HG03097 (cell line): ENCODE data around the gene DUSP15.

Experiments used
- ATAC-seq: cut with Tn5 transposase; IDR thresholded peaks from one replicate; pipeline ENCODE4 v1.9.1; 2021; ENCODE audit not compliant: unreplicated experiment, low FRiP score

Gene DUSP15

DNA sequence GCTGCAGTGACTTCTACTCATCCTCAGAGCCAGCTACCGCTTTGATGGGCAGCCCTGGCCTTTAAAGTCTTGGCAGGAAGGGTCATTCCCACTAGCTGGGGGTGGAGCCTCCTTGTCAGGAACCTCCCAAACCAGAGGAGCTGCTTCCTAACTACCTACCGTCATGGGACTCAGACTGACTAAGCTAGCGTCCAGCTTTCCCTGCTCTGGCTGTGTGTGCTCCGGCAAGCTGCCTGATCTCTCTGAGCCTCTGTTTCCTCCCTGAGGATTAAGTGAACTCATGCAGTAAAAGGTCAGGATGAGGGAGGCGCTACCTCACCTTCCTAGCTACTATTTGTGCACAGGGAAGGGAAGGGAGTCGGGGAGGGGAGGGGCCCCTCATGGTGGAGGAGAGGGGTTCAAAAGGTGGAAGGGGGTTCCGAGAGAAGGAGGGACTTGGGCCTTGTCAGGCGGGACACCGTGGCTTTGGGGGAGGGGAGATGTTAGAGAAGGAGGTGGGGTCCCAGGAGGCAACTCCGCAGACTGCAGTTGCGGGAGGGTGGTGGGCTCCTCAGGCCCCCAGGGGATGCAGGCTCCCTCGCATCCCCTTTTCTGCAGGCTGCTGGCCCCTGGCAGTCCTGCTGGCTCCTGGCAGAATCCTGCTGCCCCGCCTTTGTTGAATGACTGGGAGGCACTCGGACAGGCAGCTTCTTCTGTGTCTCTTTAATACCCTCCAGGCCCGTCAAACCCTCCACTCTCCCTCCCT is 9.8 kb downstream of the DUSP15 start:
- no peak for ATAC-seq

GRCh38 chr20:31859998-31860380 is 10.3 kb downstream of the DUSP15 start:
- no peak for ATAC-seq

GRCh38 chr20:31859266-31859997 is 10.9 kb downstream of the DUSP15 start:
- ATAC-seq, result no peak

GRCh38 chr20:31858760-31859083 is 11.6 kb downstream of the DUSP15 start:
- no peak for ATAC-seq

- ATAC-seq, result no peak
These were observed 12.2 kb downstream of the DUSP15 start for GRCh38 chr20:31857861-31858759.

- no peak for ATAC-seq
These were observed 13.8 kb downstream of the DUSP15 start for GRCh38 chr20:31856516-31856915.

- ATAC-seq, result no peak
These were observed 16.8 kb downstream of the DUSP15 start for GRCh38 chr20:31853481-31853880.

DNA sequence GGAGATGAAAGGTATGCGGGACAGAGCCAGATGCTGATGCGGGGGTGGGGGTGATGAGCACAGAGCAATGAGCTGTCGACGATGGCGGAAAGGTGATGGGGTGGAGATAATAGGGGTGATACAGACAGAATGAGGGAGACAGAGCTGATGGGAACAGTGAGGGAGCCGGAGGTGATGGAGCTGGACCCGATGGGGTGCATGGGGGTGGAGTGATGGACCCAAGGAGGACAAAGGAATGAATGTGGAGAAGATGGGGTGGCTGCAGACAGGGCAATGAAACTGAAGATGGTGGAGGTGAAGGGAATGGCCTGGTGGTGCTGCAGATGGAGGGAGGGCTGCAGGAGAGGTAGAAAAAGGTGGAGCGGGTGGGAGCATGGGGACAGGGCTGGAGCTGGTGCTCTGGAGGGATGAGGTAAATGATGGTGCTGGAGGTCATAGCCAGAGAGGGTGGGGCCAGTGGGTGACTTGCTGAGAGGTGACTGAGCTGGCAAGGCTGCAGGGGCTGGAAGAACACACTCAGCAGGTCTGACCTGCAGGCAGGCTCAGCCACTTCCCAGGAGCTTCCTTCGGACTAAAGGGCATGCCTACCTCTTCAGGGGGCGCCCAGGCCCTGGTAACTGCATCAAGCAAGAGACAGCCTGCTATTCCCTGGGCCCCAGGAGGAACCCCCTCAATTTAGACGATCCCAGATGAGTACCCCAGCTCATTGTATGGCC is 18.9 kb downstream of the DUSP15 start:
- ATAC-seq, result no peak

DNA sequence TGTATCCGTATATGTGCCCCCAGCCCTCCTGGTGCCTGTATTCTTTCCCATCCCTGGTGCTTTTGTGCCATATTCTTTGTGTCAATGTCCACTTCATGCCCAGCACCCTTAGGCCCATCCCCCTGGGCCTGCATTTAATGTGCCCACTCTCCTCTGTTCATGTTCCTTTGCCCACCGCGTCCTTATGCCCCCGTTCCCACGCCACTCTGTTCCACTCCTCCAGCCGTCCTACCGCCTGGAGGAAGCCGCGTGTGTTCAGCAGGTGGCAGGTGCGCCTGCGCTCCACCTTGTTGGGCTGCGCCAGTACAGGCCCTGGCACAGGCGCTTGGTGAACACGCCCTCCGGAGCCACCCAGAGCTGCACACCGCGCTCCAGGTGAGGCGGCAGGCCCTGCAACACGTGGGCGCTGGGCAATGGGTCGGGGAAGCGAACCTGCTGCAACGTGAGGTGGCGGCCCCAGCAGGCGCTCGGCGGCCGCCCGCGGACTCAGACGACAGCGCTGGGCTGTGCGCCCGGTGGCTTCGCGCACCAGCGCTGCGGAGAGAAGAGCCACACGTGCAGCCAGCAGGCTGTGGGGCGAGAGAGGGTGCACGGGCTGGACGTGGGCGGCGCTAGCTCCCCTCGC is 20.9 kb downstream of the DUSP15 start:
- ATAC-seq, result no peak

DNA sequence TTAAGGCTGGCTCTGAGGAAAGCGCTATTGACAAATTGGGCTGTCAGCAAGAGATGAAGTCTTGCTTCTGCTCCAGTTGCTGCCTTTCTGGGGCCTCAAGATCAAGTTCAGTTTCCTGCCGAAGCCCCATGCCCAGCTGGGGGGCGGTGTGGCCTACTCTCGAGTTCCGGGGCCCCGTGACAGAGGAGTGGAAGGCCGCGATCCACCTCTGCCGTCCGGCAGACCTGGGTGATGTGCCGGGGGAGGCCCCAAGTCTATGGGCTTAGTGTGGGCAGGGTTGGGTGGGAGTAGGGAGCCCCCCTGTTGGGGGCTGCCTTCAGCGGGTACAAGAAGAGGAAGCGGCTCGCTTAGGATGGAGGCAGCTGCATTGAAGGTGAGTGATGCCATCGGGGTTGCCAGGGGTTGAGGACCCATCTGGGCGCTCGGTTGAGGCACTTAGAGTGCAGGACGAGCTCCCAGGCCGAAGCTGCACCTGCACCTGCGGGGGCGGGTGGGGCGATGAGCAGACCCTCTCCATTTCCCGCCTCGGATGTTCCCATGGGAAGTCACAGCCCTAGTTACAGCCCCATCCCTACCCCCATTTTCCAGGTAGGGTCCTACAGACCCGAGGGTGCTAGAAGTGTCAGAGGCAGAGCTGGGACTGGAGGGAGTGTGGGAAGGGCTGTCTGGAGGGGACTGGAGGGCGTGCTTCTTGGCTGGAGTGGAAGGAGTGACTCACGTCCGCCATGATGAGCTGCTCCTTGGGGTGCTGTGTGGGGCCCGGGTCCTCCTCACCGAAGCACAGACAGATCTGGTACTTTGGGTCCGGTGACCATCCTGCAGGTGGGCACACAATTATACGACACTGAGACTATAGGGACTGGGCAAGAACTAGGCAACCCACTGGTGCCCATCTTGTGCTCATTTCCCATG is 22.0 kb downstream of the DUSP15 start:
- no peak for ATAC-seq

- no peak for ATAC-seq
These were observed 23.6 kb downstream of the DUSP15 start for GRCh38 chr20:31846793-31847138.

GRCh38 chr20:31845300-31845863 is 24.9 kb downstream of the DUSP15 start, which contains the start of gene FOXS1:
FOXS1 (minus strand) TSS chr20:31845604; CDS start chr20:31845542, 62 bp downstream.
- no peak for ATAC-seq

DNA sequence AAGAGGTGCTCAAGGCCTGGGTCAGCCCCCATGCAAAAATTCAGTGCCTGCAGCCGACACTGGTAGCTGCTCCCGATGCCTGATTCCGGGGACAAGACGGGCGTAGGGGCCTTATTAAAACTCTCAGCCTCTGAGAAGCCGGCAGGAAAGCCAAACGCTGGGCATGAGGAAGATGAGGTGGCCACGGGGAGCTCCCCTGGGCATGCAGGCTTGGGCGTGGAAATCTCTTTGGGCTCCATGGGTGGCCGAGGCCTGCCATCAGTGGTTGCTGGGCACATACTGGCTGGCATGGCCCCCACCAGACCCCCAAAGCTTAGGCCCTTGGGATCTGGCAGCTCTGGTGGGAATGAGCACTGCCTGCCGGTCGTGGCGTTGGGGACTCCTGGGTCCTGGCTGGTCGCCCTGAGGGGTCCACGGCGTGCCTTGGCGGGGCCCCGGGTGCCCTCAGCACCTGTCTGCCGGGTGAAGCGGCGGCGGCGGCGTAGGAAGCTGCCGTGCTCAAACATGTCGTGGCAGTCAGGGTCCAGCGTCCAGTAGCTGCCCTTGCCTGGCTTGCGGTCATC is 25.5 kb downstream of the DUSP15 start:
- ATAC-seq, result no peak

DNA sequence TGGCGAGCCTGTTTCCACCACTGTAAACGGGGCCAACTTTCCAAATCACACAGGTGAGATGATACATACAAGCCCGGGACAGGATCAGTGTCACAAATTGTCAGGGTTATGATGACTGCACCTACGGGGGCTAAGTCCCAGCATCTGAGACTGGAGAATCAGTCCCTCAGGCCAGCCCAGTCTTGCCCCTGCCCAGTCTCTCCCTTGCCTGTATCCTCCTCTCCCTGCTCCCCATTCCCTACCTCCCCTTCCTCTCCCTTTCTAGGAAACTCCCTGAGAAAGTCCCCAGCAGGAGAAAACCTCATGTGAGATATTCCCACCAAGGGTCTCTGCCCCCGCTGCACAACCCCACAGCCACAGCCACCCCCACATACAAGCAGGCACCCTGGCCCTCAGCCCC is 26.4 kb downstream of the DUSP15 start:
- no peak for ATAC-seq

DNA sequence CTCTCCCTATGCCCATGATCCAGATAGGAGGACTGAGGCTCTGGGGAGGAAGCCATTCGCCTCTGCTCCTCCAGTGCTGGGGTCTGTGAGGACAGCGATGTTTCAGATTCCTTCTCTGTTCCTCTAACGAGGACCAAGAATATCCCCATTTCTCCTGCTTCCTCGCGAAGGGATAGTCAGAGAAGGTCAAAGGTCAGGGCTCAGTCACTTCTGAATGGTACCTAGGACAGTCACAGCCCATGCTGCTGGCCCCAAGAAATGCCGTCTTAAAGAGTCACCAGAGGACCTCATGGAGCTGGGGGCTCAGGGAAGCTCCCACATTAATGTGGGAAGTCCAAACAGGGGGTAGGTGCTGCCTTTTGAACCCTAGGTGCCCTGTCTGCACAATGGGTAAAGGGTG is 27.0 kb downstream of the DUSP15 start:
- ATAC-seq, result no peak

DNA sequence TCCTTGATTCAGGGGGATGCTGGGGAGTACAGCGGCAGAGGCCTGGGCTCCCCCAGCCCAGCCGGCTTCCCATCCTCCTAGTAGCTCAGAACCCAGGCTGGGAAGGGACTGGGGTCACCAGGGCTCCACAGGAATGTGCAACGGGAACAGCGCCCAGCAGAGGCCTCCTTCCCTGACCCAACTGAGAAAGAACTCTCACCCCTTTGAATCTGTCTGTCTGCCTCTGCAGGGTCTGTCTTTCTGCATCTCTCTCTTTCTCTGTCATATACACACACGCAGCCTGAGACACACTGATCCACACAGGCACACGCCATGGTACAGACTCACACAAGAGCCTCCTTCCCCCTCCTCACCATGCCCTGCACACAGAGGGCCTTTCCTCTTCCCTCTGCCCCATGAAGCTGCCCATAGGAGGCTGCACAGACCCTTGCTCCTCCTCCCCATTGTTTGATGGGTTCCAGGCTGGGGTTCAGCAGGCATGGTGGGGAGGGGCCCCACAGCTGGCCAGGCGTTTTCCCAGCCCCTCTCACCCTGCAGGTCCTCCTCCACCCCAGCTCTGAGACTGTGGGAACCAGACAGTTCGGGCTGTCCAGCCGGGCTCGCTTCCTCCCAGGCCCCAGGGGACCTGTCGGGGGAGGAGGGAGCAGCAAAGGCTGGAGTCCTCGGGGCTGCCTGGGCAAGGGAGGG is 27.7 kb downstream of the DUSP15 start:
- ATAC-seq, result no peak

- ATAC-seq, result no peak
These were observed 28.4 kb downstream of the DUSP15 start for GRCh38 chr20:31841928-31842327.
